ENCODE data around the gene POU6F2. TPM values are rescaled to one million over a fixed set of nuclear protein-coding genes. Genes with fewer than 3 reads are reported as not detected.

Gene POU6F2
- total and polyA plus RNA-seq, 4 donors, result 0.38 to 1.9 (median 1.5) TPM; not detected in 1

Other genes with a start within 250 kb of the POU6F2 start
- gene VPS41, start 68.7 kb upstream of the POU6F2 start, total RNA-seq, result 10 to 100 TPM; 77.0 to 92.3 TPM
- gene VPS41, start 68.7 kb upstream of the POU6F2 start, polyA plus RNA-seq, result 10 to 100 TPM; 20.8 to 22.0 TPM

Measured in aorta (tissue), 4 donors.